H9 (cell line): ENCODE measurements around the gene ZSWIM5. TPM values are rescaled to one million over a fixed set of nuclear protein-coding genes. Genes with fewer than 3 reads are reported as not detected.
"Not testable (repeated sequence)": the region's sequence is repeated elsewhere in the genome, so short reads cannot be mapped to it uniquely, and the experiment has no call there.

Experiments
- DNase-seq: peaks from one replicate; pipeline ENCODE4 v3.0.0-alpha.2; 2017
- H2AFZ ChIP-seq: one replicate; pipeline ENCODE4 v1.6.1; 2013; ENCODE audit warnings: mild to moderate bottlenecking, low read length, control low read depth, moderate library complexity
- H2AK5ac ChIP-seq: 2 replicates; pipeline ENCODE4 v1.6.1; 2013; ENCODE audit warnings: low read length, control low read depth, mixed read lengths; ENCODE audit not compliant: insufficient read length
- H2BK120ac ChIP-seq: one replicate; pipeline ENCODE4 v1.6.1; 2013; ENCODE audit warnings: low read depth, mild to moderate bottlenecking, low read length, control low read depth, inconsistent platforms; ENCODE audit not compliant: poor library complexity, severe bottlenecking
- H2BK12ac ChIP-seq: 2 replicates; pipeline ENCODE4 v1.6.1; 2013; ENCODE audit warnings: low read length, control low read depth, mixed read lengths, low read depth; ENCODE audit not compliant: insufficient read length
- H2BK15ac ChIP-seq: 2 replicates; pipeline ENCODE4 v1.6.1; 2013; ENCODE audit warnings: low read depth, low read length, control low read depth
- H2BK20ac ChIP-seq: one replicate; pipeline ENCODE4 v1.6.1; 2013; ENCODE audit warnings: low read depth, mild to moderate bottlenecking, low read length, control low read depth, inconsistent platforms; ENCODE audit not compliant: poor library complexity, severe bottlenecking
- H2BK5ac ChIP-seq: 2 replicates; pipeline ENCODE4 v1.6.1; 2013; ENCODE audit warnings: low read length, control low read depth, mixed read lengths; ENCODE audit not compliant: insufficient read length
- H3K14ac ChIP-seq: 2 replicates; pipeline ENCODE4 v1.6.1; 2013; ENCODE audit warnings: low read length, control low read depth; ENCODE audit not compliant: insufficient read depth
- H3K18ac ChIP-seq: 2 replicates; pipeline ENCODE4 v1.6.1; 2013; ENCODE audit warnings: low read depth, mild to moderate bottlenecking, mixed read lengths, low read length, control low read depth; ENCODE audit not compliant: insufficient read length
- H3K23ac ChIP-seq: 2 replicates; pipeline ENCODE4 v1.6.1; 2013; ENCODE audit warnings: low read length, control low read depth, mixed read lengths, low read depth; ENCODE audit not compliant: insufficient read length
- H3K23me2 ChIP-seq: 2 replicates; pipeline ENCODE4 v1.6.1; 2013; ENCODE audit warnings: low read depth, mild to moderate bottlenecking, mixed read lengths, low read length, control low read depth; ENCODE audit not compliant: insufficient read length, poor library complexity, severe bottlenecking
- H3K27ac ChIP-seq: 2 replicates; pipeline ENCODE4 v1.5.1; 2013; ENCODE audit warnings: low read length, control low read depth, mixed read lengths, low read depth; ENCODE audit not compliant: insufficient read length
- H3K27me3 ChIP-seq: 2 replicates; pipeline ENCODE4 v1.6.1; 2013; ENCODE audit warnings: low read length, control low read depth, inconsistent platforms; ENCODE audit not compliant: insufficient read depth
- H3K4ac ChIP-seq: 2 replicates; pipeline ENCODE4 v1.6.1; 2013; ENCODE audit warnings: low read depth, mild to moderate bottlenecking, control low read depth, inconsistent platforms, low read length, moderate library complexity
- H3K4me1 ChIP-seq: 2 replicates; pipeline ENCODE4 v1.6.1; 2013; ENCODE audit warnings: low read length, control low read depth, inconsistent platforms; ENCODE audit not compliant: insufficient read depth
- H3K4me2 ChIP-seq: 2 replicates; pipeline ENCODE4 v1.6.1; 2013; ENCODE audit warnings: low read length, control low read depth, mixed read lengths; ENCODE audit not compliant: insufficient read length, insufficient read depth
- H3K56ac ChIP-seq: 2 replicates; pipeline ENCODE4 v1.6.1; 2013; ENCODE audit warnings: low read depth, mild to moderate bottlenecking, mixed read lengths, low read length, control low read depth; ENCODE audit not compliant: insufficient read length
- H3K79me1 ChIP-seq: 2 replicates; pipeline ENCODE4 v1.6.1; 2013; ENCODE audit warnings: low read depth, mild to moderate bottlenecking, moderate library complexity, low read length, control low read depth, inconsistent platforms; ENCODE audit not compliant: insufficient read depth, poor library complexity, severe bottlenecking
- H3K79me2 ChIP-seq: 2 replicates; pipeline ENCODE4 v1.6.1; 2013; ENCODE audit warnings: low read length, control low read depth, inconsistent platforms; ENCODE audit not compliant: insufficient read depth
- H3K9ac ChIP-seq: 2 replicates; pipeline ENCODE4 v1.6.1; 2013; ENCODE audit warnings: low read length, control low read depth, mixed read lengths; ENCODE audit not compliant: insufficient read length; ENCODE audit errors: extremely low read depth
- H3K9me3 ChIP-seq: one replicate; pipeline ENCODE4 v1.6.1; 2013; ENCODE audit warnings: low read depth, low read length, inconsistent platforms; ENCODE audit not compliant: control insufficient read depth
- H3T11ph ChIP-seq: one replicate; pipeline ENCODE4 v1.6.1; 2013; ENCODE audit warnings: mild to moderate bottlenecking, low read length, control low read depth, inconsistent platforms
- H4K20me1 ChIP-seq: one replicate; pipeline ENCODE4 v1.6.1; 2013; ENCODE audit not compliant: control insufficient read depth, insufficient read length, insufficient read depth
- H4K5ac ChIP-seq: 2 replicates; pipeline ENCODE4 v1.6.1; 2013; ENCODE audit warnings: low read depth, mild to moderate bottlenecking, mixed read lengths, low read length, control low read depth; ENCODE audit not compliant: insufficient read length
- H4K8ac ChIP-seq: replicated peaks from 2 replicates; pipeline ENCODE4 v1.6.1; 2013; ENCODE audit warnings: low read length, control low read depth, mixed read lengths, low read depth; ENCODE audit not compliant: insufficient read length
- H4K91ac ChIP-seq: 2 replicates; pipeline ENCODE4 v1.6.1; 2013; ENCODE audit warnings: low read depth, mild to moderate bottlenecking, moderate library complexity, mixed read lengths, low read length, control low read depth; ENCODE audit not compliant: insufficient read length
- H3K27ac Mint-ChIP-seq, 3 experiments: 2 replicates in 2 of 3; 3 replicates in 1 of 3; pipeline ENCODE4 v1.8.0; 2020 to 2021; ENCODE audit warnings: mixed read lengths in 3 of 3, mild to moderate bottlenecking in 1 of 3, moderate library complexity in 1 of 3
- H3K27me3 Mint-ChIP-seq: 2 replicates; pipeline ENCODE4 v1.8.0; 2021; ENCODE audit warnings: low read depth, mild to moderate bottlenecking, moderate library complexity, mixed read lengths
- H3K36me3 Mint-ChIP-seq, 3 experiments: 2 replicates in 2 of 3; 3 replicates in 1 of 3; pipeline ENCODE4 v1.8.0; 2020 to 2021; ENCODE audit warnings: low read depth in 3 of 3, mixed read lengths in 3 of 3; ENCODE audit not compliant: insufficient read depth in 1 of 3
- H3K4me1 Mint-ChIP-seq, 2 experiments: 2 replicates each; pipeline ENCODE4 v1.8.0; 2020; ENCODE audit warnings: mixed read lengths in 2 of 2
- H3K4me3 Mint-ChIP-seq, 2 experiments: 2 replicates in 1 of 2; 3 replicates in 1 of 2; pipeline ENCODE4 v1.8.0; 2020 to 2021; ENCODE audit warnings: mild to moderate bottlenecking in 2 of 2, mixed read lengths in 2 of 2, moderate library complexity in 1 of 2
- H3K9me3 Mint-ChIP-seq, 2 experiments: 2 replicates in 1 of 2; 3 replicates in 1 of 2; pipeline ENCODE4 v1.8.0; 2020; ENCODE audit warnings: mild to moderate bottlenecking in 2 of 2, mixed read lengths in 2 of 2, moderate library complexity in 1 of 2
- WGBS: extraction: QIAGEN DNeasy Blood & Tissue Kit; methylation state at CpG from one replicate; pipeline ENCODE4 v1.1.7; 2013; ENCODE audit warnings: missing lambda C conversion rate, low lambda C conversion rate, mixed read lengths; ENCODE audit not compliant: insufficient read length; ENCODE audit errors: extremely low coverage; 5-methylcytosine and 5-hydroxymethylcytosine counted together
- total RNA-seq: library from RNA; stranded (reverse); gene quantifications from 2 replicates; pipeline ENCODE4 v1.2.1, GENCODE V29; 2021

The ZSWIM5 gene
- total RNA-seq, 1 experiment from 2014 or later = 3.5 TPM

DNA sequence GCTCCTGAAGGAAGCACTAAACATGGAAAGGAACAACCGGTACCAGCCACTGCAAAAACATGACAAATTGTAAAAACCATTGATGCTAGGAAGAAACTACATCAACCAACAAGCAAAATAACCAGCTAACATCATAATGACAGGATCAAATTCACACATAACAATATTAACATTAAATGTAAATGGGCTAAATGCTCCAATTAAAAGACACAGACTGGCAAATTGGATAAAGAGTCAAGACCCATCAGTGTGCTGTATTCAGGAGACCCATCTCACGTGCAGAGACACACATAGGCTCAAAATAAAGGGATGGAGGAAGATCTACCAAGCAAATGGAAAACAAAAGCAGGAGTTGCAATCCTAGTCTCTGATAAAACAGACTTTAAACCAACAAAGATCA is 42.1 kb downstream of the ZSWIM5 start:
- not testable (repeated sequence) for H3K23ac ChIP-seq, H3K4me3 Mint-ChIP-seq, H3K4ac ChIP-seq, H3K4me2 ChIP-seq, H2BK20ac ChIP-seq, H4K5ac ChIP-seq, H3T11ph ChIP-seq, H4K20me1 ChIP-seq, H2BK12ac ChIP-seq, H3K27ac ChIP-seq, H2BK15ac ChIP-seq, DNase-seq, H4K8ac ChIP-seq, H3K4me1 ChIP-seq, H2BK5ac ChIP-seq, H4K91ac ChIP-seq, H3K27me3 ChIP-seq, H2AK5ac ChIP-seq, H3K27me3 Mint-ChIP-seq, H3K23me2 ChIP-seq, H3K9me3 ChIP-seq, H2AFZ ChIP-seq, H3K14ac ChIP-seq, H3K4me1 Mint-ChIP-seq, H3K27ac Mint-ChIP-seq, H2BK120ac ChIP-seq, H3K9ac ChIP-seq, H3K18ac ChIP-seq, H3K56ac ChIP-seq, H3K79me1 ChIP-seq, H3K79me2 ChIP-seq
- no CpG with 5 or more reads among the region's 2 CpGs for WGBS
- Mint-ChIP-seq H3K9me3 (peaks cover 22 to 30% of the 10 kb centered on the region in 2 experiments), H3K36me3 (peaks cover 0 to 17% (median 12%) of the 10 kb centered on the region in 3 experiments; a peak in 6 of 7 replicates)

DNA sequence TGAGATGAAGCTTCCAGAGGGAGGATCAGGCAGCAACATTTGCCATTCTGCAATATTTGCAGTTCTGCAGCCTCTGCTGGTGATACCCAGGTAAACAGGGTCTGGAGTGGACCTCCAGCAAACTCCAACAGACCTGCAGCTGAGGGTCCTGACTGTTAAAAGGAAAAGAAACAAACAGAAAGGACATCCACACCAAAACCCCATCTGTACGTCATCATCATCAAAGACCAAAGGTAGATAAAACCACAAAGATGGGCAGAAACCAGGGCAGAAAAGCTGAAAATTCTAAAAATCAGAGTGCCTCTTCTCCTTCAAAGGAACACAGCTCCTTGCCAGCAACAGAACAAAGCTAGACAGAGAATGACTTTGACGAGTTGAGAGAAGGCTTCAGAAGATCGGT is 43.3 kb downstream of the ZSWIM5 start:
- H3K4ac ChIP-seq, H3K23me2 ChIP-seq, H3K4me2 ChIP-seq, H3K27me3 Mint-ChIP-seq, H3K4me1 Mint-ChIP-seq, H3K79me2 ChIP-seq, H4K5ac ChIP-seq, H2BK15ac ChIP-seq, H2BK5ac ChIP-seq, H3K14ac ChIP-seq, H2BK12ac ChIP-seq, H3K27me3 ChIP-seq, H2BK20ac ChIP-seq, H4K8ac ChIP-seq, H2BK120ac ChIP-seq, H3K27ac Mint-ChIP-seq, H3K27ac ChIP-seq, H3K79me1 ChIP-seq, H2AK5ac ChIP-seq, H2AFZ ChIP-seq, H3T11ph ChIP-seq, H4K91ac ChIP-seq, H3K23ac ChIP-seq, H3K56ac ChIP-seq, H3K9me3 ChIP-seq, H3K9ac ChIP-seq, H3K18ac ChIP-seq, H4K20me1 ChIP-seq, H3K4me1 ChIP-seq, DNase-seq, H3K4me3 Mint-ChIP-seq: not testable (repeated sequence)
- peaks cover 0 to 17% (median 12%) of the 10 kb centered on the region in 3 experiments; a peak in 6 of 7 replicates for H3K36me3 Mint-ChIP-seq
- H3K9me3 Mint-ChIP-seq = peaks cover 22 to 30% of the 10 kb centered on the region in 2 experiments
- no CpG with 5 or more reads among the region's 3 CpGs for WGBS
